Right lobe of liver (tissue), 4 donors: ENCODE results near the gene SPEM3.

Experiments used
- CTCF ChIP-seq, 4 donors: fragments of 200-600 bp in 3 of 4; fragments of 450-650 bp in 1 of 4; IDR thresholded peaks; one replicate each; pipeline versions ENCODE4 v1.5.1 to v1.8.0; 2016 to 2022; ENCODE audit warnings: antibody characterized with exemption in 4 of 4, mild to moderate bottlenecking in 2 of 4
- POLR2A ChIP-seq: fragments of 450-650 bp; IDR thresholded peaks from one replicate; pipeline ENCODE4 v1.6.1; 2017; ENCODE audit warnings: antibody characterized with exemption, mild to moderate bottlenecking
- donor health status: DM: no; HTN: no; CAD: no.
- donor health status: DM: no; HTN: no; CAD: no.
- donor health status: DM: no; HTN: yes; CAD: no.

- TF ChIP-seq CTCF (IDR thresholded peaks at IDR 0.05), result no peak
- no peak for TF ChIP-seq POLR2A
Measured at GRCh38 chr17:7403727-7403976, 25.0 kb upstream of the SPEM3 start.
